Neural cell (in vitro differentiated cells): ENCODE data around the gene SH3TC1. TPM values are rescaled to one million over a fixed set of nuclear protein-coding genes. Genes with fewer than 3 reads are reported as not detected.

Source experiments
- H2AFZ ChIP-seq: fragments of 200-600, 300-800 bp; sonication (generic), shearing (Covaris generic); 2 replicates; pipeline ENCODE4 v1.6.0; 2014; ENCODE audit warnings: low read depth, mild to moderate bottlenecking, antibody characterized with exemption, low read length, moderate library complexity
- H3F3A ChIP-seq: fragments of 200-600 bp; shearing (Covaris generic); 2 replicates; pipeline ENCODE4 v1.6.1; 2016; ENCODE audit warnings: mild to moderate bottlenecking, moderate library complexity, mixed read lengths, antibody characterized with exemption, low read length; ENCODE audit not compliant: insufficient read depth, poor library complexity, severe bottlenecking
- H3K27ac ChIP-seq: fragments of 200-600, 300-800 bp; sonication (generic), shearing (Covaris generic); 2 replicates; pipeline ENCODE4 v1.5.1; 2014; ENCODE audit warnings: mild to moderate bottlenecking, low read length, moderate library complexity
- H3K27me3 ChIP-seq: fragments of 300-800, 200-600 bp; sonication (generic), shearing (Covaris generic); 2 replicates; pipeline ENCODE4 v1.6.0; 2014; ENCODE audit warnings: mild to moderate bottlenecking, low read depth, low read length, moderate library complexity; ENCODE audit not compliant: insufficient read depth
- H3K36me3 ChIP-seq: fragments of 300-800, 200-600 bp; sonication (generic), shearing (Covaris generic); 2 replicates; pipeline ENCODE4 v1.5.1; 2014; ENCODE audit warnings: mild to moderate bottlenecking, antibody characterized with exemption, low read length, moderate library complexity; ENCODE audit not compliant: insufficient read depth
- H3K4me2 ChIP-seq: fragments of 300-800, 200-600 bp; sonication (generic), shearing (Covaris generic); 2 replicates; pipeline ENCODE4 v1.6.0; 2014; ENCODE audit warnings: mild to moderate bottlenecking, low read length
- H3K4me3 ChIP-seq: fragments of 300-800, 200-600 bp; sonication (generic), shearing (Covaris generic); 2 replicates; pipeline ENCODE4 v1.5.1; 2014; ENCODE audit warnings: mild to moderate bottlenecking, low read length, moderate library complexity
- H3K79me2 ChIP-seq: fragments of 200-600 bp; shearing (Covaris generic); replicated peaks from 2 replicates; pipeline ENCODE4 v1.6.0; 2014; ENCODE audit warnings: mild to moderate bottlenecking, low read length, moderate library complexity; ENCODE audit not compliant: insufficient read depth
- H3K9ac ChIP-seq: fragments of 300-800, 200-600 bp; sonication (generic), shearing (Covaris generic); 2 replicates; pipeline ENCODE4 v1.6.1; 2016; ENCODE audit warnings: mild to moderate bottlenecking, low read length, mixed read lengths
- H3K9me2 ChIP-seq: fragments of 200-600 bp; shearing (Covaris generic); 2 replicates; pipeline ENCODE4 v1.6.1; 2016; ENCODE audit warnings: mild to moderate bottlenecking, low read length, mixed read lengths; ENCODE audit not compliant: insufficient read depth
- H3K9me3 ChIP-seq: fragments of 200-600, 300-800 bp; sonication (generic), shearing (Covaris generic); 2 replicates; pipeline ENCODE4 v1.6.1; 2016; ENCODE audit warnings: mild to moderate bottlenecking, mixed run types, low read length, moderate library complexity, mixed read lengths
- H4K20me1 ChIP-seq: fragments of 200-600 bp; shearing (Covaris generic); 2 replicates; pipeline ENCODE4 v1.6.1; 2016; ENCODE audit warnings: mild to moderate bottlenecking, mixed run types; ENCODE audit not compliant: insufficient read depth
- EP300 ChIP-seq: fragments of 450-650 bp; conservative IDR thresholded peaks from 2 replicates; pipeline ENCODE4 v1.6.1; 2014; ENCODE audit warnings: antibody characterized with exemption, mild to moderate bottlenecking, moderate library complexity; ENCODE audit not compliant: poor library complexity, severe bottlenecking
- EZH2 ChIP-seq: fragments of 200-600, 300-800 bp; shearing (Covaris generic), sonication (generic); IDR thresholded peaks from 2 replicates; pipeline ENCODE4 v1.6.1; 2014; ENCODE audit warnings: antibody characterized with exemption, low read length, borderline replicate concordance, mild to moderate bottlenecking; ENCODE audit not compliant: insufficient read depth, poor library complexity, severe bottlenecking
- MXI1 ChIP-seq: fragments of 450-650 bp; conservative IDR thresholded peaks from 2 replicates; pipeline ENCODE4 v1.6.1; 2014; ENCODE audit warnings: antibody characterized with exemption, mild to moderate bottlenecking; ENCODE audit not compliant: poor library complexity, severe bottlenecking
- POLR2AphosphoS5 ChIP-seq: IDR thresholded peaks from 2 replicates; pipeline ENCODE4 v1.6.1; 2012
- RAD21 ChIP-seq: fragments of 450-650 bp; conservative IDR thresholded peaks from 2 replicates; pipeline ENCODE4 v1.6.1; 2014; ENCODE audit warnings: antibody characterized with exemption, mild to moderate bottlenecking, moderate library complexity
- SMC3 ChIP-seq: fragments of 450-650 bp; conservative IDR thresholded peaks from 2 replicates; pipeline ENCODE4 v1.6.1; 2014; ENCODE audit warnings: antibody characterized with exemption, mild to moderate bottlenecking, moderate library complexity; ENCODE audit not compliant: poor library complexity
- TAF1 ChIP-seq: IDR thresholded peaks from 2 replicates; pipeline ENCODE4 v1.6.1; 2012; ENCODE audit warnings: low read depth
- polyA plus RNA-seq: library from polyadenylated mRNA; depleted of rRNA; stranded (reverse); fragments of >200 nt; gene quantifications from 2 replicates; pipeline ENCODE4 v1.2.3, GENCODE V29; 2014
- TF ChIP-seq, protein P1 (sequence below): fragments of 450-650 bp; IDR thresholded peaks from 2 replicates; pipeline ENCODE4 v1.5.1; 2014; ENCODE audit warnings: antibody characterized with exemption, mild to moderate bottlenecking, moderate library complexity; ENCODE audit not compliant: poor library complexity, severe bottlenecking
- TF ChIP-seq, protein P2 (sequence below): IDR thresholded peaks from 2 replicates; pipeline ENCODE4 v1.6.1; 2012; ENCODE audit warnings: borderline replicate concordance

Gene SH3TC1
- polyA plus RNA-seq, 1 donor from 2014 or later, result not detected

DNA sequence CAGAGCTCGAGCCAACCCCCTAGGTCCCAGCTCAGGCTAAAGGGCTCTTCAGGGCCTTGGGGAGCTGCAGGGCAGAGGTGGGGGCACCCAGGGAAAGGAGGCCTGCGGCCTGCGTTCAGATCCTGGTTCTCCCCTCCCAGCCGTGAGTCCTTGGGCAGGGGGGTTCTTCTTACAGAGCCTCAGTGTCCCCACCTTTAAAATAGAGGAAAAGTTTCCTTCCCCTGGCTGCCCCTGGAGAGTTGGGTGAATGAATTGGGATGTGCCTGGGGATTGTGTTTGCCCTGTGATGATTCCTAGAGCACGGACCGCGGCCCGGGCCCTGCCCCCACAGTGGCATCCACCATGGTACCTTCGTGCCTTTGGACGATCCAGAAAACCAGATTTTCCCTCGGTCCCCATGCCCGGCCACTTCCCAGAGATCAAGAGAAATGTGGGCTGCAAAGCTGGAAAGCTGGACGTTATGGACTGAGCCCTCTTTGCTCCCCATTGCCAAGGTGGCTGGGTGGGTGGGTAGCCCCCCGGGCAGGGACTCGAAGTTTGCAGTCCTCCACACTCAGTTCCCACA is 81.9 kb downstream of the SH3TC1 start:
- Histone ChIP-seq H2AFZ (no peak overlapping the region), H3K27ac (no peak overlapping the region), H3K27me3 (no peaks in the 10 kb centered on the region), H3K9ac (no peak overlapping the region), H4K20me1 (no peaks in the 10 kb centered on the region), H3K79me2 (no peaks in the 10 kb centered on the region), H3K4me3 (no peak overlapping the region), H3K4me2 (no peak overlapping the region), H3F3A (no peaks in the 10 kb centered on the region), H3K9me2 (no peaks in the 10 kb centered on the region), H3K36me3 (no peaks in the 10 kb centered on the region), H3K9me3 (no peaks in the 10 kb centered on the region)
- TF ChIP-seq EP300, result no peak
- TF ChIP-seq, protein P1, sequence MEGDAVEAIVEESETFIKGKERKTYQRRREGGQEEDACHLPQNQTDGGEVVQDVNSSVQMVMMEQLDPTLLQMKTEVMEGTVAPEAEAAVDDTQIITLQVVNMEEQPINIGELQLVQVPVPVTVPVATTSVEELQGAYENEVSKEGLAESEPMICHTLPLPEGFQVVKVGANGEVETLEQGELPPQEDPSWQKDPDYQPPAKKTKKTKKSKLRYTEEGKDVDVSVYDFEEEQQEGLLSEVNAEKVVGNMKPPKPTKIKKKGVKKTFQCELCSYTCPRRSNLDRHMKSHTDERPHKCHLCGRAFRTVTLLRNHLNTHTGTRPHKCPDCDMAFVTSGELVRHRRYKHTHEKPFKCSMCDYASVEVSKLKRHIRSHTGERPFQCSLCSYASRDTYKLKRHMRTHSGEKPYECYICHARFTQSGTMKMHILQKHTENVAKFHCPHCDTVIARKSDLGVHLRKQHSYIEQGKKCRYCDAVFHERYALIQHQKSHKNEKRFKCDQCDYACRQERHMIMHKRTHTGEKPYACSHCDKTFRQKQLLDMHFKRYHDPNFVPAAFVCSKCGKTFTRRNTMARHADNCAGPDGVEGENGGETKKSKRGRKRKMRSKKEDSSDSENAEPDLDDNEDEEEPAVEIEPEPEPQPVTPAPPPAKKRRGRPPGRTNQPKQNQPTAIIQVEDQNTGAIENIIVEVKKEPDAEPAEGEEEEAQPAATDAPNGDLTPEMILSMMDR, result no peak
- TF ChIP-seq, protein P2, sequence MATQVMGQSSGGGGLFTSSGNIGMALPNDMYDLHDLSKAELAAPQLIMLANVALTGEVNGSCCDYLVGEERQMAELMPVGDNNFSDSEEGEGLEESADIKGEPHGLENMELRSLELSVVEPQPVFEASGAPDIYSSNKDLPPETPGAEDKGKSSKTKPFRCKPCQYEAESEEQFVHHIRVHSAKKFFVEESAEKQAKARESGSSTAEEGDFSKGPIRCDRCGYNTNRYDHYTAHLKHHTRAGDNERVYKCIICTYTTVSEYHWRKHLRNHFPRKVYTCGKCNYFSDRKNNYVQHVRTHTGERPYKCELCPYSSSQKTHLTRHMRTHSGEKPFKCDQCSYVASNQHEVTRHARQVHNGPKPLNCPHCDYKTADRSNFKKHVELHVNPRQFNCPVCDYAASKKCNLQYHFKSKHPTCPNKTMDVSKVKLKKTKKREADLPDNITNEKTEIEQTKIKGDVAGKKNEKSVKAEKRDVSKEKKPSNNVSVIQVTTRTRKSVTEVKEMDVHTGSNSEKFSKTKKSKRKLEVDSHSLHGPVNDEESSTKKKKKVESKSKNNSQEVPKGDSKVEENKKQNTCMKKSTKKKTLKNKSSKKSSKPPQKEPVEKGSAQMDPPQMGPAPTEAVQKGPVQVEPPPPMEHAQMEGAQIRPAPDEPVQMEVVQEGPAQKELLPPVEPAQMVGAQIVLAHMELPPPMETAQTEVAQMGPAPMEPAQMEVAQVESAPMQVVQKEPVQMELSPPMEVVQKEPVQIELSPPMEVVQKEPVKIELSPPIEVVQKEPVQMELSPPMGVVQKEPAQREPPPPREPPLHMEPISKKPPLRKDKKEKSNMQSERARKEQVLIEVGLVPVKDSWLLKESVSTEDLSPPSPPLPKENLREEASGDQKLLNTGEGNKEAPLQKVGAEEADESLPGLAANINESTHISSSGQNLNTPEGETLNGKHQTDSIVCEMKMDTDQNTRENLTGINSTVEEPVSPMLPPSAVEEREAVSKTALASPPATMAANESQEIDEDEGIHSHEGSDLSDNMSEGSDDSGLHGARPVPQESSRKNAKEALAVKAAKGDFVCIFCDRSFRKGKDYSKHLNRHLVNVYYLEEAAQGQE, result no peak
- TF ChIP-seq MXI1, result no peak
- no peak for TF ChIP-seq EZH2
- no peak for TF ChIP-seq TAF1
- no peak for TF ChIP-seq RAD21
- no peak for TF ChIP-seq POLR2AphosphoS5
- no peak for TF ChIP-seq SMC3

DNA sequence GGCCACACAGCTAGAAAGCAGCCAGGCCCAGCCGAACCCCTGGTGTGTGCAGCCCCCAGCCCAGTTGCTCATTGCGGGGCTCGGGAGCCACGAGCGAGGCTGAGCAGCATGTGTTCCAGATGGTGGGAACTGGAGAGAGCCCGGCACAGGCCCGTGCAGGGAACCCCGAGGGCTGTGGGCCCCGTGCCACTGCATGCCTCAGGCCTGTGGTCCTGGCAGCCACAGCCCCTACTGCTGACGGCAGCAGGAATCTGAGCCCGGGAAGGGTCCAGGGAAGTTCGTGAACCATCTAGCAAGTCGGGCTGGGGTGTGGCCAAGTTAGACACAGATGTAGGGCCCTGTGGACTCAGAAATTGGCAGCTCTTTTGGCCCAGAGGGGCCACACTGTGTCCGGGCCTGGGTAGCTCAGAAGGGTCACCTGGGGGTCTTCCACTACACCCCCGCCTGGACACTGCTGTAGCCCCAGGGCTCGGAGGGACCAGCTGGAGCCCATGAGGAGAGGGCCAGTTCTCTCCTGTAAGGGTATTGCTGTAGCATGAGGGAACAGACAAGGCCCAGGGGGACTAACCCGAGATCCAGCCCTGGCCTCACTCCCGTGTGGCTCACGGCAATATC is 82.5 kb downstream of the SH3TC1 start:
- no peaks in the 10 kb centered on the region for H4K20me1 ChIP-seq
- TF ChIP-seq POLR2AphosphoS5, result no peak
- no peak for TF ChIP-seq EZH2
- no peak for TF ChIP-seq MXI1
- no peak for TF ChIP-seq EP300
- no peak for TF ChIP-seq RAD21
- TF ChIP-seq TAF1, result no peak
- TF ChIP-seq, protein P2, result no peak

More for the DNA sequence above, 82.5 kb downstream of the SH3TC1 start:
- no peaks in the 10 kb centered on the region for H3K9me3 ChIP-seq
- no peak overlapping the region for H2AFZ ChIP-seq
- no peaks in the 10 kb centered on the region for H3K27me3 ChIP-seq
- no peaks in the 10 kb centered on the region for H3K36me3 ChIP-seq
- H3F3A ChIP-seq, result no peaks in the 10 kb centered on the region
- no peaks in the 10 kb centered on the region for H3K9me2 ChIP-seq
- no peak overlapping the region for H3K9ac ChIP-seq
- no peak overlapping the region for H3K4me2 ChIP-seq
- H3K4me3 ChIP-seq, result no peak overlapping the region
- H3K27ac ChIP-seq, result no peak overlapping the region
- no peaks in the 10 kb centered on the region for H3K79me2 ChIP-seq
